ENCODE data around the gene C14orf132.
"Not testable (repeated sequence)": the region's sequence is repeated elsewhere in the genome, so short reads cannot be mapped to it uniquely, and the experiment has no call there.

C14orf132 gene

GRCh38 chr14:96060186-96060933, 21.2 kb downstream of the C14orf132 start:
- no peak for DNase-seq (ENCODE audit: low read depth)

- DNase-seq (ENCODE audit: low read depth), result no peak
Observed at GRCh38 chr14:96062010-96062409, 22.8 kb downstream of the C14orf132 start.

GRCh38 chr14:96062506-96062905, 23.3 kb downstream of the C14orf132 start:
- DNase-seq (ENCODE audit: low read depth), result no peak

- DNase-seq (ENCODE audit: low read depth), result no peak
Observed at GRCh38 chr14:96064866-96065265, 25.7 kb downstream of the C14orf132 start.

- no peak for DNase-seq (ENCODE audit: low read depth)
Observed at GRCh38 chr14:96065661-96066459, 26.7 kb downstream of the C14orf132 start.

GRCh38 chr14:96066976-96067375, 27.8 kb downstream of the C14orf132 start:
- DNase-seq (ENCODE audit: low read depth), result no peak

GRCh38 chr14:96067985-96068930, 29.1 kb downstream of the C14orf132 start:
- DNase-seq (ENCODE audit: low read depth), result no peak

- DNase-seq (ENCODE audit: low read depth), result no peak
Observed at GRCh38 chr14:96069421-96069820, 30.3 kb downstream of the C14orf132 start.

- DNase-seq (ENCODE audit: low read depth), result no peak
Observed at GRCh38 chr14:96071561-96071960, 32.4 kb downstream of the C14orf132 start.

- no peak for DNase-seq (ENCODE audit: low read depth)
Observed at GRCh38 chr14:96072076-96072475, 32.9 kb downstream of the C14orf132 start.

GRCh38 chr14:96072746-96073145, 33.6 kb downstream of the C14orf132 start:
- no peak for DNase-seq (ENCODE audit: low read depth)

GRCh38 chr14:96073260-96074039, 34.3 kb downstream of the C14orf132 start:
- not testable (repeated sequence) for DNase-seq (ENCODE audit: low read depth)

GRCh38 chr14:96077983-96078624, 38.9 kb downstream of the C14orf132 start:
- no peak for DNase-seq (ENCODE audit: low read depth)

- no peak for DNase-seq (ENCODE audit: low read depth)
Observed at GRCh38 chr14:96078625-96079016, 39.5 kb downstream of the C14orf132 start.

- DNase-seq (ENCODE audit: low read depth), result no peak
Observed at GRCh38 chr14:96079066-96079465, 39.9 kb downstream of the C14orf132 start.

- DNase-seq (ENCODE audit: low read depth), result no peak
Observed at GRCh38 chr14:96080571-96080970, 41.4 kb downstream of the C14orf132 start.

- no peak for DNase-seq (ENCODE audit: low read depth)
Observed at GRCh38 chr14:96081224-96081623, 42.1 kb downstream of the C14orf132 start.

- no peak for DNase-seq (ENCODE audit: low read depth)
Observed at GRCh38 chr14:96081767-96082400, 42.7 kb downstream of the C14orf132 start.

GRCh38 chr14:96082420-96083300, 43.5 kb downstream of the C14orf132 start:
- no peak for DNase-seq (ENCODE audit: low read depth)
